Epithelial cell of prostate (primary cell): Measurements from ENCODE around the gene TYW1.
"Not testable (repeated sequence)": the region's sequence is repeated elsewhere in the genome, so short reads cannot be mapped to it uniquely, and the experiment has no call there.

Source experiments
- DNase-seq: peaks from one replicate; pipeline ENCODE4 v3.0.0-alpha.2; 2011; ENCODE audit warnings: low read depth, low spot score
- H3K27ac ChIP-seq: fragments of 450-650 bp; 2 replicates; pipeline ENCODE4 v1.5.1; 2017; ENCODE audit warnings: mild to moderate bottlenecking

TYW1 gene

DNA sequence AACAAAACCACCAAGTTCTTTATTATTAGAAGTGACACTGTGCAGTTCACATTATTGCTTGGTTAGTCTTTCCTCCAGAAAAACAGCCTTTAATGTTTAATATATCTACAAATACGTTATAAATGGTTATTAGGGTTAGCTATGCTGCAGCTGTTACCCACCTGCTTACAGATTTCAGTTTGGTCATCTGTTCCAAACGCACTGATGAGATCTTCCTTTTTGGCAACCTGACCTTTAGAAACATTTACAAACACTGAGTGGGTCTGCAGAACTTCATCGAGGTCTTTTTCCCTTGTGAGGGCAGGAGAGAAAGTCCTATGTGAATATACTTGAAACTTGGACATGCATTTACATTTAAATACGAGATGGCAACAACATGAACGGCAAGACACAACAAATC is 2.6 kb upstream of the TYW1 start:
- H3K27ac ChIP-seq: peak overlapping the region; percentile 96

DNA sequence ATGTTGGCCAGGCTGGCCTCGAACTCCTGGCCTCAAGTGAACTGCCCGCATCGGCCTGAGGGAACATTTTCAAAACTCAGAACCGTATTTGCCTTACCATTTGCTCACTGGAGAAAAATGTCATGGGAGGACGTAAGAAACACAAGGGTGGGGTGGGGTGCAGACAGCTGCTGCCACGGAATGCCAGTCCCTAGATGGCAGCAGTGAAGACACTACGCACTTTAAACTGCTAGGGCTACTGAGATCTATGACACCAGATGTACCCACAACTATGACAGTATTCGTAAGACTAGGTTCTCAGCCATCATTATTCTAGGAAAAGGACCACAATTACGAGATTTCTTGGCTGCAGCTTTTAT is 2.0 kb upstream of the TYW1 start:
- H3K27ac ChIP-seq: peak overlapping the region; percentile 96
- DNase-seq: peak; percentile 39

More for the DNA sequence above, 2.6 kb upstream of the TYW1 start:
- not testable (repeated sequence) for DNase-seq

DNA sequence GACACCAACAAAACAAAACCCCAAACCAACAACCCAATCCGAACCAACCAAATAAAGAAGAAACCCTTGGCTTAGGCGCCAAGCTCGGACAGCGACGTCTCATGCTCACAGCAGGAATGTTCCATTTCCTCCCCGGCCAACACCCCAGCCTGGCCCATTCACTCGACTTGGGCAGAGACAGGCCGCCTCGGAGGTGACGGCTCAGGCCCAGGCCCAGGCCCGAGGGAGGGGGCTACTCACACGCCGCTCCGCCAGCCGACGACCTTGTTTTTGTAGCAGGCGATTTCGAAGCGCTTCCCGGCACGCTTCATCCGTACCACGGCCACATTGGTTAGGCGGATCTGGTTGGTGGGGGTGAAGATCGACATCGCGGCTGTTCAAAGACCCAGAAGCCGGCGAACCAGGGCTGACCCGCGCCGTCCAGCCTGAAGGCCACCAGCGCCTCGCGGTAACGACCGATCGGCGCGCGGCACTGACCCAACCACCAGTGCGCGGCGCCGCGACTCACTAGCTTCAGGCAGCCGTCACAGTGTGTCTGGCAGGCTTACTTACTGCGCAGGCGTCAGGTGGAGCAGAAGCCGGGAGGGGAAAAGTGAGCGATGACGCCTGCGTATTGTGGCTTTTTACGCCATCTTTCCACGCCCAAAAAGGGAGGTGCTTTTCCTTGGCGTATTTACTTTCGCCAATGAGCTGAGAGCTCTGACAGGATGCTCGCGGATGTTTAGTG is 1.4 kb upstream of the TYW1 start, which contains the start of gene SBDS:
TSS of gene SBDS (minus strand) at position 537 of the 727 bp plus-strand sequence. CDS start at position 368, 169 bp downstream.
- peak; percentile 94 for DNase-seq
- H3K27ac ChIP-seq: peak within 1 kb of the TSS; percentile 96

DNA sequence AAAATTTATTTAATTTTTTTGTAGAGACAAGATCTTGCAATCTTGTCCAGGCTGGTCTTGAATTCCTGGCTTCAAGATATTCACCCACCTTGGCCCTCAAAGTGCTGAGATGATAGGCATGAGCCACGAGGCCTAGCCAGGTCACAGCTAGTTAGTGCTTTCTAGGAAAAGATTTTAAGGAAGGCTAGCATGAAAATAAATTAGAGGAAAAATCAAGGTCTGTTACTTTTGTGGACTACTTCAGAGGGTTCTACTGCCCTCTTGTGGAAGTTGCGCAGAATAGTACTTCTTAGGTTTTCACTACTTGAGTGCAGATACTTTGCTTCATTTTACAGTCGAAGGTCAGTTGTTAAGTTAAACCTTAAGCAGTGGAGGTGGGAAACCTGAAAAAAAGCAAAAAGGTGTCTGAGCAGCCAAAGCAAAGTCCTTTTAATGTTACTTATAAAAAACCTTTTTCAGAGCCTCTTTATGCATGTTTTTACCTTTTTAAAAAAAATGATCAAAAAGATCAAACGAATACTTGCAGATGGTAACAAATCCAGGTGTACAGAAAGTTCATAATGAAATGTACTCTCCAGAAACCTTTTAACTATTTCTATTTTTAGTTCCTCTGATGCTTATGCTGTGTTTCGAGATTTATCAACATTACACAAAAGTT is 4.1 kb downstream of the TYW1 start:
- H3K27ac ChIP-seq, DNase-seq: not testable (repeated sequence)

DNA sequence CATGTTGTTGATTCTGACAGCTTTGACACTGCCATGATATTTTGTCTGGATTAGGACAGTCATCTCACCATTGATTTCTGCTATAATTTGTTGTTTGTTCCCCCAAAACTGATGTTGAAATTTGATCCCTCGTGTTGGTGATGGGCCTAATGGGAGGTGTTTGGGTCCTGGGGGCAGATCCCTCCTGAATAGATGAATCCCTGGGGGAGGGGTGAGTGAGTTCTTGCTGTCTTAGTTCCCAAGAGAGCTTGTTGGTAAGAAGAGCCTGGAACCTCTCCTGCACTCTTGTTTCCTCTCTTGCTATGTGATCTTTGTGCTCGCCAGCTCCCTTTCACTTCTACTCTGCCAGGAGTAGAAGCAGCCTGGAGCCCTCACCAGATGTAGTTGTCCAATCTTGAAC is 7.5 kb downstream of the TYW1 start:
- not testable (repeated sequence) for DNase-seq, H3K27ac ChIP-seq

DNA sequence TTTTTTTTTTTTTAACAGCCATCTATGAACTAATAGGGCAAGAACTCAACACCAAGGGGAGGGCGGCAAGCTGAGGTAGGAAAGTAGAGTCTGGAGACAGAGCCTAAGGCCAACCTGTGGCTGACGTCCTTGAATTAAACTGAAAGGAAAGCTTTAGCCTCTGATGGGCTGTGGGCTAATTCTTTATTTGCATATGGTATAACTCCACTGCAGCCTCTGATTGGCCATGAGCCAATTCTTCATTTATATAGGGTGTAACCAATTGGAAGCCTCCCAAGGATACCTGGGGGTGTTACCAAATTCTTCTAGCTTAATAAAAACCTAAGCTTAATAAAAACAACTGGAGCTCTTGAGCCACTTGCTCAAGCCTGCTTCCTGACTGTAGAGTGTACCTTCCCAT is 10.3 kb downstream of the TYW1 start:
- no peak overlapping the region for H3K27ac ChIP-seq
- DNase-seq: no peak

DNA sequence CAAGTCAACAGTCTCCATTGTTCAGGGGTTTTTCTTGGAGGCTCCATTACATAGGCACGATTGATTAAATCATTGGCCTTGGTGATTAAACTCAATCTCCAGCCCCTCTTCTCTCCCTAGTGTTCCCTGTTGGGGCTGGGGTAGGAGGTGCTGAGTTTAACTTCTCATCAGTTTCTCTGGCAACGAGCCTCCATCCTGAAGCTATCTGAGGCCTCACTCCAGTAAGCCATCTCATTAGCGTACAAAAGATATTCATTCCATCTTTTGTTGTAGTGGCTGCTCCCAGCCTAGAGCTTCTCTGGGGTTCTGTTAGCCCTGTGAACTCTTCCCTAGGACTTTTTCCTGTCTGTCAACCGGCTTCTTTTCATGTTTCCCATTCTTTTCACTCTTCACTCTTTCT is 11.6 kb downstream of the TYW1 start:
- no peak for DNase-seq
- no peak overlapping the region for H3K27ac ChIP-seq

DNA sequence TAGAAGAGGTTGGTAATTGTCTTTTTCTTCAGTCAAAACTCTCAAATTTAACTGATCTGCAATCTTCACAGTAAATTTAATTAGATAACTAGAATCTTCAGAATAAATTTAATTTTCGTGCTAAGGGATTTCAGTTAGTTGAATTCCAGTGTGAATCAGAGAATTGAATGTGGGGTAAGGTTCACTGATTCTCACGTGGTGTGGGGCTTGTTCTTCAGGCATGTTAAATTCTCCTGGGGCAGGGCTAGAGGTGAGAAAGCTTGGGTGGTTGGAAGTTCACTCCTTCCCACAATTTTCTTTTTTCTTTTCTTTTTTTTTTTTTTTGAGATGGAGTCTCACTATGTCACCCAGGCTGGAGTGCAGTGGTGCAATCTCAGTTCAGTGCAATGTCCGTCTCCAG is 13.0 kb downstream of the TYW1 start:
- DNase-seq, H3K27ac ChIP-seq: not testable (repeated sequence)

DNA sequence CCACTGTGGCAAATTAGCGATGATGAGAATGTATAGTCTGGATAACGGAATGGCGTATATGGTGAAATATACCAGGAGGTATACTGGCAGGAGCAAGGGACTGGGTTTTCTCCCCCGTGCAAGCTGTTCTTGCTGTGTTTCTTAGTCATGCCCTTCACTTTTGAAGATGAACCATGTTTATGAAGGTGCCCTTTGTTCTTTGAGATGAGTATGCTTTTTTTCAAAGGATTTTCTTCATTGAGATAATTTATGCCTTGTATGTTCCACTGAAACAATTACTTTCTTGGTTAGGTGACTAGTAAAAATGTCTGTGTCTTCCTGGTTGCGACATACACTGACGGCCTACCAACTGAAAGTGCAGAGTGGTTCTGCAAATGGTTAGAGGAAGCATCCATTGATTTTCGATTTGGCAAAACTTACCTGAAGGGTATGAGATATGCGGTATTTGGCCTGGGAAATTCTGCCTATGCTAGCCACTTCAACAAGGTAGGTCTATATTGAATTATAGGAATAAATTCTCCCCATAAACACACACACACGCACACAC is 17.5 kb downstream of the TYW1 start:
- DNase-seq, H3K27ac ChIP-seq: not testable (repeated sequence)

DNA sequence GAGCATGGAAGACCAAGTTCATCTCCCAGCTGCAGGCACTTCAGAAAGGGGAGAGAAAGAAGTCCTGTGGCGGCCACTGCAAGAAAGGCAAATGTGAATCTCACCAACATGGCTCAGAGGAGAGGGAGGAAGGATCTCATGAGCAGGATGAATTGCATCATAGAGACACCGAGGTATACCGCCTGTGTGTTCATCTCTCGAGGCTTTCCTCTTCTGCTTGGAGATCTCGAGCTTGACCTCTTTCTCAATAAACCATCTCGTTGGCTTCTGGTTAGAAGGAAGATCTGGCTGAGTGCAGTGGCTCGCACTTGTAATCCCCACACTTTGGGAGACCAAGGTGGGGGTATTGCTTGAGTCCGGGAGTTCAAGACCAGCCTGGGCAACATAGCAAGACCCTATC is 21.3 kb downstream of the TYW1 start:
- not testable (repeated sequence) for H3K27ac ChIP-seq, DNase-seq

DNA sequence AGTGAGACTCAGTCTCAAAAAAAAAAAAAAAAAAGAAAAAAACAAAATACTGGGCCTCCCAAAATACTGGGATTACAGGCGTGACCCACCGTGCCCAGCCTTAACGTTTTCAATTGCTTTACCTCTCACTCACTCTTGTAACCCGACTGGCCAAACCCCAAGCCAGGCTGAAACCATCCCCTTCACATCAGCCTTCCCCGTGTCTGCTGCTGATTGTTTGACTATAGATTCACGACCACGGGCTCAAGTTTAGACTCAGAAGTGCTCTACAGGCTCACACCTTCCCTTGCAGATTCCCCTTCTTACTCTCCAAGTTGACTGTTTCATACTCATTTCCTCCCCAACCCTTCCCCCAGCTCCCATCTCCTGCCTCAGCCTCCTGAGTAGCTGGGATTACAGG is 22.3 kb downstream of the TYW1 start:
- DNase-seq: no peak

DNA sequence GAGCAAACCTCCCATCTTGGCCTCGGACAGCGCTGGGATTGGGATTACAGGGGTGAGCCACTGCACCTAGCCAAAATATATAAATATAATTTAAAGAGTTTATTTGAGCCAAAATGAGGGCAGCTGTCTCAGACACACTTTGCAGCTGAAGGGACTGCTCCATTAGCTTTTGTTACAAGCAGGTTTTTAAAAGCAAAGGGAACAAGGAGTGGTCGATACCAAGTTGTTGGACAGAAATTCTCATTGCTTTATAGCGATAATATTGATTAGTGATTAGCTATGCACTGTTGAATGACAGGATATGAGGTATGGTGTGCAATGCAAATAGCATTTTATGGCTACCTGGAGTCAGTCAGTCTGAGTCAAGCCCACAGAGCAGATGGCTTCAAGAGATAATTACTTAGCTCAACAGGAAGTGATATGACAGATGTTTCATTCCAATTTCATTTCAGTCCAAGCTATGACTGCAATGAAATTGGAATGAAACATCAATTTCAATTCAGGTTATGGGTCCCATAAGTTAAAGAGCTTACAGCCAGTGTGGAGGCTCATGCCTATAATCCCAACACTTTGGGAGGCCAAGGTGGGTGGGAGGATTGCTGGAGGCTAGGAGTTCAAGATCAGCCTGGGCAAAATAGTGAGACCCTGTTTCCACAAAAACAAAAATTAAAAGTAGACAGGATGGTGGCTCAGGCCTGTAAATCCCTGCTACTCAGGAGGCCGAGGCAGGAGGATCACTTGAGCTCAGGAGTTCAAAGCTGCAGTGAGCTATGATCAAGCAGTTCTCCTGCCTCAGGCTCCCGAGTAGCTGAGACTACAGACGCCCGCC is 23.1 kb downstream of the TYW1 start:
- DNase-seq: peak; percentile 44
- H3K27ac ChIP-seq: peak overlapping the region; percentile 80

More for the DNA sequence above, 22.3 kb downstream of the TYW1 start:
- H3K27ac ChIP-seq: peak overlapping the region; percentile 80

DNA sequence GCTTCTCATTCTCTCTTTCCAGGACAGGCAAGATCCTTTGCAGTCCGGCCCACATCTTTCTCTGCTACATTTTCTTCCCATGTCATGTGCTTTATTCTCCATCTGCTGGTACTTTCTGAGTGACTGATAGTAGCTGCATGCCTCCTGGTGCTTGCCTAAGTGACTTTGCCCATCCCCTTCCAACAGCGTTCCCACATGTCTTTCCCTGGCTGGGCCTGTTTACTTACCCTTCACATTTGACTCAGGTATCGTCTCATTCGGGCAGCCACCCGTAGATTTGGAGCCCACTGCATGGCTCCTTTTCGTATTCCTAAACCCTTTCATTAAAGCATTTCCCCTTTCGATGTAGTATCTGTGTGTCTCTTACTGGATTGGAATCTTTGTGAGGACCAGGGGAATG is 24.6 kb downstream of the TYW1 start:
- DNase-seq: no peak
- H3K27ac ChIP-seq: no peak overlapping the region

DNA sequence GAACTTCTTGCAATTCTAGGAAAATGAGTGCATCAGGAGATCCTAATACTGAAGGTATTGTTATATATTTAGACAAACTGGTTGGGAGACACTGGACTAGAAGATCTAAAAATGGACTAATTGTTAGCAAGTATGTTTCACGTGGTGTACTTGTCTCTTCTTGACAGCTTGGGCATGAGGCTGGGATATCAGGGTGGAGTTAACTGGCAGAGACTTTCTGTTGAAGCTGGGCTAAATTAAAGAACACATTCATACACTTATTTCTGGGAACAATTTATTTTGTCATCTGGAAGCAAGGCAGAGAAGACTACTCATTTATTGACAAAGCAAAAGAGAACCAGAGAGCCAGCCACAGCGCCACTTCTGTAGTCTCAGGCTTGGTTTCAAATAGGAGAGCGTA is 25.9 kb downstream of the TYW1 start:
- no peak overlapping the region for H3K27ac ChIP-seq
- no peak for DNase-seq

DNA sequence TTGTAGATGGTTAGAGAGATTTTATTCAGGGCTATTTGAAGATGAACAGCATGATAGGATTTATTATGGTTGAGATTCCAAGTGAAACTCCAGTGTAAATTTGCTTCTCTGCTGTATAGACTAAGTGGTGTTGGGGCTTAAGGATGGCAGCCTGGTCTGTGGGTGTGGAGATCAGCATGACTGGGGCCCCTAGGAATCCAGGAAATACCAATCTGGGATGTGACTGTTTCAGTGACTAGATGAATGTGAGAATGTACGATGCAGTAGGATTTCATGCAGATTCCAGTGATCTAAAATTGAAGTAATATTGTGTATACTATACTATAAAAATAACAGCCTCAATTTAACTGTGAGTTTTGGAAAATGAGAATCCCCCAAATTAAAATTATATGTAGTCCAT is 28.8 kb downstream of the TYW1 start:
- peak overlapping the region; percentile 72 for H3K27ac ChIP-seq
- DNase-seq: not testable (repeated sequence)

DNA sequence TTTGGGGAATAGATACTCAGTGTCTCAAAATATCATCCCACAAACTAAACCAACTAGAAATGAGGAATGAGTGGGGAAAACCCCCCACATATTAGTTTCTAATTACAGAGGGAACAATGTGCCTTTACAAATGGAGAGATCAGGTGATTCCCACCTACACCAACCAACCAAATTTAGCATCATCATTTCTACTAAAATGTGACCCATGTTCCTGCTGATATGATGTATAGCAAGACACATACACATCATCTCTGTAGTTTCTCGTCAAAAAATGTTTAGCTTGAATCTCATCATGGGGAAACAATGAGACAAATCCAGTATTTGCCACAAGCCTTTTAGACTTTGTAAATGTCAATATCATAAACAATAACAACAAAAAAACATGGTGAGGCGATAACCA is 35.1 kb downstream of the TYW1 start:
- DNase-seq, H3K27ac ChIP-seq: not testable (repeated sequence)

DNA sequence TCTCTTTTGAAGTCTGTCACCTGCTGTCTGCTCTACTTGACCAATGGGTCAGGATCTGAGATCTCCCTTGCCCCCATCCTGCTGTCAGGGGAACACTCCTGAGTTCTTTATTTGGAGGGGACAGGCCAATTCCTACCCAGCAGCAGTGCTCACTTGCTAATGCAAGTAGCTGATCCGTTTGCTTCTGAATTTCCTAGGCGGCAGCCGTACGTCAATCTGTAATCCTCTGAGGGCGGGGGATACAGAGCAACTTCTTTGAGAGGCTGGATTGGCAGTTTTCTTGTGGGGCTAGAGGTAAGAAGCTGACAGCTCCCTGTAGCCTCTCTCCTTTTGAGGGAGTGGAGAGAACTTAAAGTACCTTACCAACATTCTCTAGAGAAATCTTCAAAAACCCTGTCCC is 36.6 kb downstream of the TYW1 start:
- H3K27ac ChIP-seq: no peak overlapping the region
- DNase-seq: no peak

DNA sequence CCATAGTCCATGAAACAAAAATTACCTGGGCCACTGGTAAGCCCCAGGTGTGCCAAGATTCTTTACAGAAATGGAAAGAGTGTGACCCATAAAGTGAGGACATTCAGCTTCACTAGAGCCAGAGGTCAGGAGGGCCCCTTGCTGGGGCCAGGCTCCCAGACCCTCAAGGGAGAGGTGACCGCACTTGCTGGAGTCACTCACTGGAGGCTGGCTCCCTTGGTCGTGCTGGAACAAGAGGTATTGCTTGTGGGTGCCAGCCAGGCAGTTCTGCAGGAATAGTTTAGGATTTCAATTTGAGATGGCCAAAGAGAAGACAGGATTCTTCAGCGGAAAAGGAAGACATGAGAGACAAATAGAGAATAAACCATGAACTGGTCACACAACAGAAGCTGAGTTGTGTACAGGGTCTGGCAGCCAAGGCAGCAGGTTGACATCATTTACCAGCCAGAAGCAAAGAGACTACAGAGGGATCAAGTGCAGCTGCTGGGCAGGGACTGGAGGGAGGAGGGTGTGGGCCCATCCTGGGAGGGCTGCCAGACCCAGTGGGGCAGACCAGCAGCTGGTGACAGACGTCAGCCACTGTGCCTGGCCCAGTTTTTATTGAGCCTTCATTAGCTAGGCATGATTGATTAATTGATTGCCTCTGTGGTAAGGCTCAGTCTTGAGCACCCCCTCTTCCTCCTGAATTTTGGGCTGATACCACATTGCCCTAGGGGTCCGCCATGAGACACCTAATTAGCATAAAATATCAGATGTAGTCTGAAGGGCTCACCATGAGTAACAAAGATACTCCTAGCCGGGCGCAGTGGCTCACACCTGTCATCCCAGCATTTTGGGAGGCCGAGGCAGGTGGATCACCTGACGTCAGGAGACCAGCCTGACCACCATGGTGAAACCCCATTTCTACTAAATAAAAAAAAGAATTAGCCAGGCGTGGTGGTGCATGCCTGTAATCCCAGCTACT is 40.1 kb downstream of the TYW1 start:
- not testable (repeated sequence) for DNase-seq

DNA sequence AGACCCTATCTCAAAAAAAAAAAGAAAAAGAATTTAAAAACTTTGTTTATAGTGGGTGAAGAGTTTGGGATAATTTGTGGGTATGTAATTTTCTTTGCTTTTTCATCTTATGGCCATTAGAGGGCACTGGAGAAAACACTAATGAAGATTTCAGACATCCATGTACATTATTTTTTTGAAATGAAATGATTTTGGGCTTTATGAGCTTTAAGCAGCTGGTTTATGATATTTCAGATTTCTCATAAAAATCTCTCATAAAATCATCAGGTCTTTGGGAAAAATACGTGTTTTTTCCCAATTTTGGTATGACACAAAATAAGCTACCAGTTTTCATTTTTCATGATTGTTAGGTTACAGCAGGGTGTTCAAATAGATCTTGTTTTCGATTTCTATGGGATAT is 44.2 kb downstream of the TYW1 start:
- H3K27ac ChIP-seq, DNase-seq: not testable (repeated sequence)

More for the DNA sequence above, 40.1 kb downstream of the TYW1 start:
- not testable (repeated sequence) for H3K27ac ChIP-seq
